GM18861 (cell line): Measurements from ENCODE around the gene POMGNT1.

Experiments used
- ATAC-seq: cut with Tn5 transposase; IDR thresholded peaks from one replicate; pipeline ENCODE4 v1.9.1; 2021; ENCODE audit not compliant: unreplicated experiment

The POMGNT1 gene

GRCh38 chr1:46158312-46159281 is 39.6 kb downstream of the POMGNT1 start:
- ATAC-seq = peak; percentile 87

DNA sequence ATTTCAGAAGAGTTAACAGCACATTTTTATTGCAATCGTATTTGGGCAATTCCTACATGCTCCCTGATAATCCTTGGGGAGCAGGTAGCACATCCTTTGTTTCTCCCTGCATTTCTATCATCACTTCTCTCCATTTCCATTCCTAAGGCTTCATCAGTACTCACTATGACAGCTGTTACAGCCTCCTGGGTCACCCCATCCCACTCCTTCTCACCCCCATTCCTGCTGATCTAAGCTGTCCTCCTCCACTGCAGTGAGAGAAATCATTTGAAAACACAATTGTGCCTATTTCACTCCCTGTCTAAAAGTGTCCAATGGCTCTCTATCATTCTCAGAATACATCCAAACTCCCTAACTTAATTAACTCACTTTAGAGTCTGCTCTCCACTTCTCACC is 40.3 kb downstream of the POMGNT1 start:
- no peak for ATAC-seq

DNA sequence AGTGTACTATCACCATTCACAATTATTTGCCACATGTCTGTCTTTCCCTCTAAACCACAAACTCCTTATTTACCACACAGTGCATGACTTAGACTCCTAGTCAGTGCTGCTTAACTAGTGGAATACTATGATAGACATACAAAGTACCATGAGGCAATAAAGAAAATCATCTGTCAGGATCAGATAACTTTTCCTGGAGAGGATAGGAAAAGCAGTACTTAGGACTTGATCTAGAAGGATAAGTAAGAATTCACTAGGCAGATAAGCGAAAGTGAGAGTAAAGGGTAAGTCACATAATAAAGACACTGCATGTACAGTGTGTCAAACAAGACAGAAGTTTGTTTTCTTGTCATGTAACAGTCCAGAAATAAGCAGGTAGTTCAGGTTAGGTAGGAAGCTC is 44.5 kb downstream of the POMGNT1 start:
- ATAC-seq = no peak

DNA sequence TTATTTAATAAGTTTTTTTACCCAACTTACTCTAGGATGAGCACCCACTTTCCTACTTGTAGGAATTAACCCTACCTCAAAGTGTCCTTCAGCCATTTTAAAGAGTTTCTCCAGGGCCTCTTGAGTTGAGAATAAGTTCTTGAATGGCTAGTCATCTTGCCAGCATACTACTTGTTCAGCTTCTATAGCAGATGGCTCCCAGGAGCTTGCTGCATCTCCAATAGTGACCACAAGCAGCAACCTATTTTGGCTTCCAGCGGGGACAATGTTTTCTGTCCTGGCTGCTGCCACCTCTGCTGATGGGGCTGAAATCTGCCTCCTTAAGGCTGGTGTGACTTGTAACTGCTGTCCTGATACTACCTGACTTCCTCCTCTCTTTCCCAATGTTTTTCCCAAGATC is 45.0 kb downstream of the POMGNT1 start:
- no peak for ATAC-seq

GRCh38 chr1:46152016-46152415 is 46.2 kb downstream of the POMGNT1 start:
- no peak for ATAC-seq

DNA sequence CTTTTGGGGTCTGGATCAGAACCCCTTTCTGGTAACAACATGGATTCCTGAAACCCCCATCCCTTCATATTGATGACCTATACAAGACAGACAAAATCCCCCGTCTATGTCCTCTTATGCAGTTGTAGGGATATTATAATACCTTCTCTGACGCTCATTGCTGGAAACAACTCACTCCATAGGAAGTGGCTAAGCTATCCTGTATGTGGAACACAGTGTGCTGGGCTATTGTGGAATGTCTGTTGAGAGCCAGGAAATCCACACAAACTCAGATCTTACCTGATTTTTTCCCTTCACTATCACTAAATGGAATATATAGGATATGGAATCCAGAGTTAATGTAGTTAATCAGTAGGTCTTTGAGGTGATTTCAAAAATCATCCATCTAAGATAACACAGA is 48.1 kb downstream of the POMGNT1 start:
- no peak for ATAC-seq

DNA sequence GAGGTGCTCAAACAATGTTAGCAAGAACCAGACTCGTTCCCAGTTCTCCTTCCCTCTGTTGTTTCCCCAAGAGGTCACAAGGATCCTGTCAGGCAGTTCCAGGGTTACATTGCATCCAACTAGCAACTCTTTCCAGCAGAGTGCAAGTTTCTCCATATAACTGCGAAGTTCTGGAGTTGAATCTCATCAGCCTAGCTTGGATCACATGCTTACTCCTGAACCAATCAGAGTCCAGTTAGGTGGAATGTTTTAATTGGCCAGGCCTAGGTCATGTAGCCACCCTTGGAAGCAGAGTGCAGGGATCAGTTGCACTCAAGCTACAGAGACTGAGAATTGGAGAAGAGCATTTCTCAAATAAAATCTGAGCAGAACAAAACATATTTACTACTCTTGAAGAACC is 49.9 kb downstream of the POMGNT1 start:
- no peak for ATAC-seq
